D721Med (cell line): ENCODE data around the gene KLF2.

Source experiments
- DNase-seq: peaks from one replicate; pipeline ENCODE4 v3.0.0; 2011; ENCODE audit warnings: low spot score; ENCODE audit not compliant: insufficient read length
- FAIRE-seq: peaks from 2 replicates; lab custom pipeline; 2011; peaks lifted over from hg19 to GRCh38; lab: Jason Lieb, UNC
- CTCF ChIP-seq: IDR thresholded peaks from 2 replicates; pipeline ENCODE4 v1.5.1; 2012; ENCODE audit warnings: mild to moderate bottlenecking, control low read depth; ENCODE audit not compliant: insufficient read depth; ENCODE audit errors: missing control alignments

Gene KLF2

GRCh38 chr19:16333001-16333586 lies 8.5 kb downstream of the KLF2 start:
- no peak for TF ChIP-seq CTCF
- no peak for DNase-seq
- no peak for FAIRE-seq

- no peak for FAIRE-seq
- no peak for TF ChIP-seq CTCF
- DNase-seq = no peak
Measured at GRCh38 chr19:16334411-16334810, 9.8 kb downstream of the KLF2 start.

- no peak for TF ChIP-seq CTCF
- FAIRE-seq (no peak), DNase-seq (no peak)
Measured at GRCh38 chr19:16335226-16335625, 10.6 kb downstream of the KLF2 start.

GRCh38 chr19:16336571-16336970 lies 11.9 kb downstream of the KLF2 start:
- DNase-seq (no peak), FAIRE-seq (no peak)
- TF ChIP-seq CTCF = no peak

- TF ChIP-seq CTCF = no peak
- DNase-seq = no peak
- no peak for FAIRE-seq
Measured at GRCh38 chr19:16337809-16338469, 13.3 kb downstream of the KLF2 start.

GRCh38 chr19:16338470-16339360 lies 14.1 kb downstream of the KLF2 start:
- FAIRE-seq (no peak), DNase-seq (no peak)
- TF ChIP-seq CTCF = no peak

GRCh38 chr19:16339361-16339725 lies 14.7 kb downstream of the KLF2 start:
- no peak for FAIRE-seq
- TF ChIP-seq CTCF = no peak
- no peak for DNase-seq
